DOHH2 (cell line): ENCODE measurements around the gene SLC43A2.

Experiments used
- EZH2phosphoT487 ChIP-seq: fragments of 200-600 bp; sonication (generic); IDR thresholded peaks from 2 replicates; pipeline ENCODE4 v1.6.1; 2017; ENCODE audit warnings: borderline replicate concordance, mild to moderate bottlenecking, antibody characterized with exemption, low read length, moderate library complexity, mixed read lengths
- TF ChIP-seq, protein P1 (sequence below): fragments of 200-600 bp; sonication (generic); IDR thresholded peaks from one replicate; pipeline ENCODE4 v1.5.1; 2014; ENCODE audit warnings: antibody characterized with exemption, mild to moderate bottlenecking, low read depth, low read length; ENCODE audit not compliant: poor library complexity, severe bottlenecking

DNA sequence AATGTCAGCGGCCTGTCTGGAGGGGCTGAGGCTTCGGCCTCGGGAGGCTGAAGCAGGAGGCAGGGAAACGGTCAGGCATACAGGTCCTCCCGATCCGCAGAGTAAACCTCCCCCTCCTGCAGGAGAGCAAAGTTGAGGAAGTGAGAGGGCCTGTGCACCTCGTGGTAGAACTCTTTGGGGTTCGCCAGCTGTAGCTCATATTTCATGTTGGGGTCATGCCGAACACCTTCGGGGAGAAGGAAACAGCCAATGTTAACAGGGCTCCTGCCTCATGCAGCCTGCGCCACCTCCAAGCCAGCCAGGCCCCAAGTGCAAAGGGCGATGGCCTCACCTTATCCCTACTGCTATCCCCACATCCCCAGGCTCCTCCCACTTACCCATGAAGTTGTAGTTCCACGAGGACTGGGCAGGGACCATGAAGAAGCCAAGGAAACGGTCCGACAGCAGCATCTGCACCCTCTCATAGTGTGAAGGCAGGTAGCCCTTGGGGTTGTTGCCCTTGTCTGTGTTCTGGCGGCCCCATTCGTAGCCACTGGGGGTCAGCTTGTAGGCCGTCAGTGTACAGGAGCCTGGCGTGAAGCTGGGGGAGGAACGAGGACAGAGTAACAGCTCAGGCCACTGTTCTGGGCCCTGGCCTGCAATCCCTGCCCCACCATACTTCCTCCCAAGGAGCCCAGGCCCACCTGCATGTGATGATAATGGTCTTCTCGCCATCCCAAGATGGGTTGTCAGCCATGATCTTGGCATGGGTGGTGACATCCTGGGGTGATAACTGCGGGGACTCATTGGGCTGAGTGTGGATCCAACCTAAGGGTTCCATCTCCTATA is 22.3 kb upstream of the SLC43A2 start:
- TF ChIP-seq, protein P1, sequence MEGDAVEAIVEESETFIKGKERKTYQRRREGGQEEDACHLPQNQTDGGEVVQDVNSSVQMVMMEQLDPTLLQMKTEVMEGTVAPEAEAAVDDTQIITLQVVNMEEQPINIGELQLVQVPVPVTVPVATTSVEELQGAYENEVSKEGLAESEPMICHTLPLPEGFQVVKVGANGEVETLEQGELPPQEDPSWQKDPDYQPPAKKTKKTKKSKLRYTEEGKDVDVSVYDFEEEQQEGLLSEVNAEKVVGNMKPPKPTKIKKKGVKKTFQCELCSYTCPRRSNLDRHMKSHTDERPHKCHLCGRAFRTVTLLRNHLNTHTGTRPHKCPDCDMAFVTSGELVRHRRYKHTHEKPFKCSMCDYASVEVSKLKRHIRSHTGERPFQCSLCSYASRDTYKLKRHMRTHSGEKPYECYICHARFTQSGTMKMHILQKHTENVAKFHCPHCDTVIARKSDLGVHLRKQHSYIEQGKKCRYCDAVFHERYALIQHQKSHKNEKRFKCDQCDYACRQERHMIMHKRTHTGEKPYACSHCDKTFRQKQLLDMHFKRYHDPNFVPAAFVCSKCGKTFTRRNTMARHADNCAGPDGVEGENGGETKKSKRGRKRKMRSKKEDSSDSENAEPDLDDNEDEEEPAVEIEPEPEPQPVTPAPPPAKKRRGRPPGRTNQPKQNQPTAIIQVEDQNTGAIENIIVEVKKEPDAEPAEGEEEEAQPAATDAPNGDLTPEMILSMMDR = no peak
- no peak for TF ChIP-seq EZH2phosphoT487
